Brain microvascular endothelial cell (primary cell): ENCODE data around the gene EML4.
A peak's percentile ranks its signal among the peaks of the same experiment; 100 is the strongest.

Experiments
- DNase-seq: peaks from one replicate; pipeline ENCODE4 v3.0.0-alpha.2; 2020
- H3K27ac ChIP-seq: fragments of 250-450 bp; sonication (Bioruptor Pico); 2 replicates; pipeline ENCODE4 v1.5.1; 2020; ENCODE audit warnings: mild to moderate bottlenecking, moderate library complexity
- H3K27me3 ChIP-seq: fragments of 250-450 bp; sonication (Bioruptor Pico); replicated peaks from 2 replicates; pipeline ENCODE4 v1.5.1; 2020; ENCODE audit warnings: mild to moderate bottlenecking
- H3K36me3 ChIP-seq: fragments of 250-450 bp; sonication (Bioruptor Pico); replicated peaks from 2 replicates; pipeline ENCODE4 v1.5.1; 2020; ENCODE audit warnings: mild to moderate bottlenecking
- H3K4me3 ChIP-seq: 2 replicates; pipeline ENCODE4 v1.5.1; 2011; ENCODE audit warnings: low read depth, mild to moderate bottlenecking, control low read depth, low read length, moderate library complexity
- in situ Hi-C: cut with HindIII; loops from 2 replicates; pipeline ENCODE4 v1.10.0; 2017; ENCODE audit warnings: low sequenced_read_pairs, low pct_ligation_motif_present
- TF ChIP-seq, protein P1 (sequence below): IDR thresholded peaks from 2 replicates; pipeline ENCODE4 v1.5.1; 2011; ENCODE audit warnings: low read depth, mild to moderate bottlenecking, moderate library complexity, low read length, control low read depth, inconsistent platforms; ENCODE audit errors: missing control alignments

Gene EML4

GRCh38 chr2:42198466-42198865, 29.3 kb downstream of the EML4 start:
- Histone ChIP-seq H3K36me3 (no peaks in the 10 kb centered on the region), H3K27me3 (no peaks in the 10 kb centered on the region), H3K27ac (no peak overlapping the region), H3K4me3 (no peak overlapping the region)
- in situ Hi-C loops, result no loop called here
- TF ChIP-seq, protein P1, sequence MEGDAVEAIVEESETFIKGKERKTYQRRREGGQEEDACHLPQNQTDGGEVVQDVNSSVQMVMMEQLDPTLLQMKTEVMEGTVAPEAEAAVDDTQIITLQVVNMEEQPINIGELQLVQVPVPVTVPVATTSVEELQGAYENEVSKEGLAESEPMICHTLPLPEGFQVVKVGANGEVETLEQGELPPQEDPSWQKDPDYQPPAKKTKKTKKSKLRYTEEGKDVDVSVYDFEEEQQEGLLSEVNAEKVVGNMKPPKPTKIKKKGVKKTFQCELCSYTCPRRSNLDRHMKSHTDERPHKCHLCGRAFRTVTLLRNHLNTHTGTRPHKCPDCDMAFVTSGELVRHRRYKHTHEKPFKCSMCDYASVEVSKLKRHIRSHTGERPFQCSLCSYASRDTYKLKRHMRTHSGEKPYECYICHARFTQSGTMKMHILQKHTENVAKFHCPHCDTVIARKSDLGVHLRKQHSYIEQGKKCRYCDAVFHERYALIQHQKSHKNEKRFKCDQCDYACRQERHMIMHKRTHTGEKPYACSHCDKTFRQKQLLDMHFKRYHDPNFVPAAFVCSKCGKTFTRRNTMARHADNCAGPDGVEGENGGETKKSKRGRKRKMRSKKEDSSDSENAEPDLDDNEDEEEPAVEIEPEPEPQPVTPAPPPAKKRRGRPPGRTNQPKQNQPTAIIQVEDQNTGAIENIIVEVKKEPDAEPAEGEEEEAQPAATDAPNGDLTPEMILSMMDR, result no peak
- no peak for DNase-seq

- Histone ChIP-seq H3K27ac (no peak overlapping the region), H3K36me3 (no peaks in the 10 kb centered on the region), H3K27me3 (no peaks in the 10 kb centered on the region), H3K4me3 (no peak overlapping the region)
- TF ChIP-seq, protein P1, result no peak
- in situ Hi-C loops, result no loop called here
- DNase-seq, result no peak
Measured at GRCh38 chr2:42199002-42199401, 29.8 kb downstream of the EML4 start.

DNA sequence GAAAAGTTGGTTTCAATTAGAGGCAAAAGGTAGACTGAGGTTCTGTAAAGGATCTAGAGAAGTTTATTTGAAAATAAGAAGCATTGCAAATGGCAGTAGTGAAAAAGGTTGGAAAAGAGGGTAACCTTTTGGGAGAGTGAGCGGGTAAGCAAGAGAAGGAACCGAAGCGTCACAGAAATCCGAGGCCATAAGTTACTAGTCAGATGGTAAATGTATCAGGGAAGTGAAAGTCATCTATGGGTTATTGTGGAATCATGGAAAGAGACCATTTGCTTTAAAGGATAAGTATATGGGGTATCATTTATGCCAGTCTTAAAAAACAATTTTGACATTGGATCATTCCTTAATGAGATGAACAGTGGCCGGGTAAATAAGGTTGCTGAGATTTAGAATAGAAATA, 30.5 kb downstream of the EML4 start:
- Histone ChIP-seq H3K4me3 (no peak overlapping the region), H3K27me3 (no peaks in the 10 kb centered on the region), H3K27ac (no peak overlapping the region), H3K36me3 (no peaks in the 10 kb centered on the region)
- TF ChIP-seq, protein P1, result no peak
- in situ Hi-C loops, result no loop called here
- no peak for DNase-seq

GRCh38 chr2:42200926-42201855, 32.0 kb downstream of the EML4 start:
- Histone ChIP-seq H3K27ac (peak overlapping the region; percentile 2), H3K27me3 (no peaks in the 10 kb centered on the region), H3K36me3 (no peaks in the 10 kb centered on the region), H3K4me3 (no peak overlapping the region)
- no peak for DNase-seq
- TF ChIP-seq, protein P1, result no peak
- in situ Hi-C loops, result no loop called here

GRCh38 chr2:42202634-42203008, 33.5 kb downstream of the EML4 start:
- Histone ChIP-seq H3K27ac (no peak overlapping the region), H3K27me3 (no peaks in the 10 kb centered on the region), H3K4me3 (no peak overlapping the region), H3K36me3 (no peaks in the 10 kb centered on the region)
- in situ Hi-C loops, result no loop called here
- no peak for DNase-seq
- TF ChIP-seq, protein P1, result no peak

DNA sequence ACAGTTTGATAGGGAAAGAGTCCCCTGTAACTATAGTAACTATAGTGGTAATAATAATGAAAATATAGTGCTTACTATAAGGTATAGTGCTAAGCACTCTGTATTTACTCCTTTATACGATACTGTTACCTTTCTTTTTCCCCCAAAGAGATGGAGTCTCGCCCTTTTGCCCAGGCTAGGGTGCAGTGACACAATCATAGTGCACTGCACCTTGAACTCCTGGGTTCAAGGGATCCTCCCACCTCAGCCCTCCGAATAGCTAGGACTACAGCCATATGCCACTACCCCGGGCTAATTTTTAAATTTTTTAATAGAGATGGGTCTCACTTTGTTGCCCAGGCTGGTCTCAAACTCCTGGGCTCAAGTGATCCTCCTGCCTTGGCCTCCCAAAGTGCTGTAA, 34.6 kb downstream of the EML4 start:
- TF ChIP-seq, protein P1, result no peak
- in situ Hi-C loops, result no loop called here
- DNase-seq, result no peak
- Histone ChIP-seq H3K36me3 (no peaks in the 10 kb centered on the region), H3K4me3 (no peak overlapping the region), H3K27me3 (no peaks in the 10 kb centered on the region), H3K27ac (no peak overlapping the region)
